ENCODE measurements around the gene FOXP1. TPM values are rescaled to one million over a fixed set of nuclear protein-coding genes. Genes with fewer than 3 reads are reported as not detected.

The FOXP1 gene
- total RNA-seq, 1 donor from 2014 or later, result 71.3 TPM

DNA sequence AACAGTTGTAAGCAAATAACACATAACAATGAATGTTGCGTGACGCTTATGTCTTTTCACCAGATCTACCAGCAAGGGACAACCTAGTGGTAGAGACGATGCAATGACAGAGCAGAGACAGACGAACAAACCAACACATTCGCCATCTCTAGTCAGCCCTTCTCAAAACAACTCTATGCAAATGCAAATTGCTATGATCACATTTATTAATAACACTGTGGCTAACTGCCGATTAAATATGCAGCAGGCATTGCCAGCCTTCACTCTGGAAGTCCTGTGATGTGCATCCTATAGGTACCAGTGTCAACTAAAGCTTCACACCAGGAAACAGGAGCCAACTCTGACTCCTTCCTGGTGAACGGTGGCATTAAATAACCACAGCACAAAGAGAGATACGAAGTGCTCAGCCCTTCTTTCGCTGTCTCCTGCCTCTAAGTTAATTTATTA lies 94.2 kb downstream of the FOXP1 start:
- DNase-seq (ENCODE audit: low spot score), result no peak
- Mint-ChIP-seq H3K36me3 (ENCODE audit: low read depth, unreplicated experiment) (peaks cover 17% of the 10 kb centered on the region), H3K4me3 (ENCODE audit: unreplicated experiment) (no peak overlapping the region), H3K4me1 (ENCODE audit: unreplicated experiment) (no peaks in the 10 kb centered on the region), H3K27ac (ENCODE audit: unreplicated experiment) (no peak overlapping the region), H3K27me3 (ENCODE audit: unreplicated experiment) (no peaks in the 10 kb centered on the region), H3K9me3 (ENCODE audit: unreplicated experiment) (no peaks in the 10 kb centered on the region)
- TF ChIP-seq, protein P1, sequence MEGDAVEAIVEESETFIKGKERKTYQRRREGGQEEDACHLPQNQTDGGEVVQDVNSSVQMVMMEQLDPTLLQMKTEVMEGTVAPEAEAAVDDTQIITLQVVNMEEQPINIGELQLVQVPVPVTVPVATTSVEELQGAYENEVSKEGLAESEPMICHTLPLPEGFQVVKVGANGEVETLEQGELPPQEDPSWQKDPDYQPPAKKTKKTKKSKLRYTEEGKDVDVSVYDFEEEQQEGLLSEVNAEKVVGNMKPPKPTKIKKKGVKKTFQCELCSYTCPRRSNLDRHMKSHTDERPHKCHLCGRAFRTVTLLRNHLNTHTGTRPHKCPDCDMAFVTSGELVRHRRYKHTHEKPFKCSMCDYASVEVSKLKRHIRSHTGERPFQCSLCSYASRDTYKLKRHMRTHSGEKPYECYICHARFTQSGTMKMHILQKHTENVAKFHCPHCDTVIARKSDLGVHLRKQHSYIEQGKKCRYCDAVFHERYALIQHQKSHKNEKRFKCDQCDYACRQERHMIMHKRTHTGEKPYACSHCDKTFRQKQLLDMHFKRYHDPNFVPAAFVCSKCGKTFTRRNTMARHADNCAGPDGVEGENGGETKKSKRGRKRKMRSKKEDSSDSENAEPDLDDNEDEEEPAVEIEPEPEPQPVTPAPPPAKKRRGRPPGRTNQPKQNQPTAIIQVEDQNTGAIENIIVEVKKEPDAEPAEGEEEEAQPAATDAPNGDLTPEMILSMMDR (IDR thresholded peaks at IDR 0.05; ENCODE audit: unreplicated experiment), result no peak

DNA sequence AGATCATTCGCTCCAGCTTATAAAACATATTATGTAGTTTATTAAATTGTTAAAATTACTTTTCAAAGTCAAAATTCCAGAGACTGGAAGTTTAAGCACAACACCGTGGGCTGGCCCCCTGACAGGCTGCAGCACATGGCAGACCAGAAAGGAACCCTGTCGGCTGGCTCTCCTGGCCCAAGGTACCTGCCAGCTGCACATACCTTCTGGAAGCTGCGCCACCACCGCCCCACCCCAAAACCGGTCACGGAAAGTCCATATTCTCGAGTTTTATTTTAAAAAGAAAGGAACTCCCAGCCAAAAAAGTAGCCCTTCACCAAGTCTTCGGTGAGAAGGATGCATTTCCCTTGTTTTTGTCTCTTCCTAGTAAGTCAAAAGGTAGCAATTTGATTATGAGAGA lies 94.6 kb downstream of the FOXP1 start:
- H3K9me3 Mint-ChIP-seq (ENCODE audit: unreplicated experiment), result no peaks in the 10 kb centered on the region

DNA sequence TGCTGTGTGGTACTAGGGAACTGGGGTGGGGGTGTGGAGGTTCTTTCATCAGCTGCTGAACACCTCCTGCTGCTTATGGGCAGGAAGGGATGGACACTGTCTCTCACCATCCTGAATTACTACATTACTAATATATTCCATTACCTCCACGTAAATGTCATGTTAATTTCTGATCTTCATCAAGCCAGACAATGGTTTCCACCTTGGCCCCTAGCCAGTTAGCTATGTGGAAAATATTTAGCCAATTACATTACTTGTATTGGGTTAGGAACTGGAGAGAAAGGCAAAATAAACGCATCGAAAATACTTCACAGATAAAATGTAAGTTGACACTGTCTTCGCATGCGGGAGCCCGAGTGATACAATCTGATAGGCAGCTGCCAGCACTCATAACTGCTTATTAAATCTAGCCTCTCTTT lies 95.1 kb downstream of the FOXP1 start:
- DNase-seq (ENCODE audit: low spot score), result no peak
- Mint-ChIP-seq H3K4me3 (ENCODE audit: unreplicated experiment) (no peak overlapping the region), H3K9me3 (ENCODE audit: unreplicated experiment) (no peaks in the 10 kb centered on the region), H3K36me3 (ENCODE audit: low read depth, unreplicated experiment) (peaks cover 17% of the 10 kb centered on the region), H3K27me3 (ENCODE audit: unreplicated experiment) (no peaks in the 10 kb centered on the region), H3K27ac (ENCODE audit: unreplicated experiment) (no peak overlapping the region), H3K4me1 (ENCODE audit: unreplicated experiment) (no peaks in the 10 kb centered on the region)
- TF ChIP-seq, protein P1 (IDR thresholded peaks at IDR 0.05; ENCODE audit: unreplicated experiment), result no peak

More for the DNA sequence above, 94.6 kb downstream of the FOXP1 start:
- H3K27ac Mint-ChIP-seq (ENCODE audit: unreplicated experiment), result no peak overlapping the region
- H3K36me3 Mint-ChIP-seq (ENCODE audit: low read depth, unreplicated experiment), result peaks cover 17% of the 10 kb centered on the region
- no peak for DNase-seq (ENCODE audit: low spot score)
- no peaks in the 10 kb centered on the region for H3K27me3 Mint-ChIP-seq (ENCODE audit: unreplicated experiment)
- TF ChIP-seq, protein P1 (IDR thresholded peaks at IDR 0.05; ENCODE audit: unreplicated experiment), result no peak
- H3K4me1 Mint-ChIP-seq (ENCODE audit: unreplicated experiment), result no peaks in the 10 kb centered on the region
- H3K4me3 Mint-ChIP-seq (ENCODE audit: unreplicated experiment), result no peak overlapping the region

DNA sequence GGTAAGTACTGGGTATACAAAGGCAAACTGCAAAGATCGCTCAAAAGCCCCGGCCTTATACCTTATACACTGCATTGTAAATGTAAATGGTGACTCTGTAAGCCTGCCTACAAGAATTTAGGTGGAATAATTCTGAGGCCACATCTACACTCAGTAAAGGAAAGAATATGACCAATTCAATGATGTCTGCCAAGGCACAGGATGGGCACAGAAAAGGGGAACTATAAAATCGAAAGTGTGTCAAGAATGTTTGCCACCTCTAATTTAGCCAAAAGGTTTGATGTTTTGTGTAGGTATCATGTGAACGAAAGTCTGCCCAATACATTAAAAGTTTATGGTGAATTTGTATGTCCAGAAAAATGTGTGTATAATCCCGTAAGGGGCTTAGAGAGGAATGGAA lies 96.1 kb downstream of the FOXP1 start:
- Mint-ChIP-seq H3K27me3 (ENCODE audit: unreplicated experiment) (no peaks in the 10 kb centered on the region), H3K36me3 (ENCODE audit: low read depth, unreplicated experiment) (peaks cover 11% of the 10 kb centered on the region)

DNA sequence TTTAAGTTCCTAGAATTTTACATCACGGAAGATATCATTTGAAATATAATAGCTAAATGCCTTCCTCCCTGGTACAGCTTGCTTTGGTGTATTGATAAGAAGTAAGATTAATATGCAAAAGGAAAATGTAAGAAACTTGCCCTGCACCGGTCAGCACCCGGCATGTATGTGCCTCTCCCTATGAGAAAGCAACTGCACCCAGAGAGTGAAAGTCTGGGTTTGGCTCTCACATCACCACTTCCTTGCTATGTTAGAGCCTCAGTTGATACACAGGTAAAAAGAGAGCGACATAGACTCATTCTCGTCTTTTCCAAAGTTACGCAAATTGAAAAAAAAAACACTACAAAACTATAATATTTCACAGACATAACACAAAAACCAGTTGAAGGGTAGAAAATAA lies 96.7 kb downstream of the FOXP1 start:
- peaks cover 8% of the 10 kb centered on the region for H3K36me3 Mint-ChIP-seq (ENCODE audit: low read depth, unreplicated experiment)
- H3K4me3 Mint-ChIP-seq (ENCODE audit: unreplicated experiment), result no peak overlapping the region
- TF ChIP-seq, protein P1 (IDR thresholded peaks at IDR 0.05; ENCODE audit: unreplicated experiment), result no peak
- H3K27ac Mint-ChIP-seq (ENCODE audit: unreplicated experiment), result no peak overlapping the region
- H3K4me1 Mint-ChIP-seq (ENCODE audit: unreplicated experiment), result no peaks in the 10 kb centered on the region
- no peaks in the 10 kb centered on the region for H3K27me3 Mint-ChIP-seq (ENCODE audit: unreplicated experiment)
- no peak for DNase-seq (ENCODE audit: low spot score)
- H3K9me3 Mint-ChIP-seq (ENCODE audit: unreplicated experiment), result no peaks in the 10 kb centered on the region

More for the DNA sequence above, 96.1 kb downstream of the FOXP1 start:
- Mint-ChIP-seq H3K4me1 (ENCODE audit: unreplicated experiment) (no peaks in the 10 kb centered on the region), H3K27ac (ENCODE audit: unreplicated experiment) (no peak overlapping the region), H3K4me3 (ENCODE audit: unreplicated experiment) (no peak overlapping the region), H3K9me3 (ENCODE audit: unreplicated experiment) (no peaks in the 10 kb centered on the region)
- no peak for DNase-seq (ENCODE audit: low spot score)
- TF ChIP-seq, protein P1 (IDR thresholded peaks at IDR 0.05; ENCODE audit: unreplicated experiment), result no peak
